Lower leg skin (tissue), 3 donors: ENCODE data around the gene SLC10A3.

Source experiments
- POLR2A ChIP-seq, 2 donors: fragments of 450-650 bp; IDR thresholded peaks; one replicate each; pipeline ENCODE4 v1.6.1; 2016 to 2017; ENCODE audit warnings: antibody characterized with exemption in 2 of 2, mild to moderate bottlenecking in 1 of 2, moderate library complexity in 1 of 2
- TF ChIP-seq, protein P1 (sequence below), 3 donors: fragments of 450-650 bp; IDR thresholded peaks; one replicate each; pipeline ENCODE4 v1.5.1; 2016; ENCODE audit warnings: antibody characterized with exemption in 3 of 3, mild to moderate bottlenecking in 3 of 3, moderate library complexity in 2 of 3

DNA sequence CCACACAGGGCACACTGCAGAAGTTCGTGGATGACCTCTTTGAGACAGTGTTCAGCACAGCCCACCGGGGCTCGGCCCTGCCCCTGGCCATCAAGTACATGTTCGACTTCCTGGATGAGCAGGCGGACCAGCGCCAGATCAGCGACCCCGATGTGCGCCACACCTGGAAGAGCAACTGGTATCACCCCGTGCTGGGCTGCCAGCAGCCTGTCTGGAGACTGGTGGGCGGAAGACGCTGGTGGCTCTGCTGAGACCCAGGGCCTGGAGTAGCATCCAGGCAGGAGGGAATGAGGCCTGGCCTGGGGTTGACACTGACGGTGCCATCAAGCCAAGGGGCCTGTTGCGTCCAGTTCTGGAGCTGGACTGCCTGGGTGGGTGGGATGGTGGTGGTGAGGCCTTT, 20.0 kb downstream of the SLC10A3 start:
- TF ChIP-seq, protein P1, sequence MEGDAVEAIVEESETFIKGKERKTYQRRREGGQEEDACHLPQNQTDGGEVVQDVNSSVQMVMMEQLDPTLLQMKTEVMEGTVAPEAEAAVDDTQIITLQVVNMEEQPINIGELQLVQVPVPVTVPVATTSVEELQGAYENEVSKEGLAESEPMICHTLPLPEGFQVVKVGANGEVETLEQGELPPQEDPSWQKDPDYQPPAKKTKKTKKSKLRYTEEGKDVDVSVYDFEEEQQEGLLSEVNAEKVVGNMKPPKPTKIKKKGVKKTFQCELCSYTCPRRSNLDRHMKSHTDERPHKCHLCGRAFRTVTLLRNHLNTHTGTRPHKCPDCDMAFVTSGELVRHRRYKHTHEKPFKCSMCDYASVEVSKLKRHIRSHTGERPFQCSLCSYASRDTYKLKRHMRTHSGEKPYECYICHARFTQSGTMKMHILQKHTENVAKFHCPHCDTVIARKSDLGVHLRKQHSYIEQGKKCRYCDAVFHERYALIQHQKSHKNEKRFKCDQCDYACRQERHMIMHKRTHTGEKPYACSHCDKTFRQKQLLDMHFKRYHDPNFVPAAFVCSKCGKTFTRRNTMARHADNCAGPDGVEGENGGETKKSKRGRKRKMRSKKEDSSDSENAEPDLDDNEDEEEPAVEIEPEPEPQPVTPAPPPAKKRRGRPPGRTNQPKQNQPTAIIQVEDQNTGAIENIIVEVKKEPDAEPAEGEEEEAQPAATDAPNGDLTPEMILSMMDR (IDR thresholded peaks at IDR 0.05): no peak
- TF ChIP-seq POLR2A (IDR thresholded peaks at IDR 0.05): no peak
